HCT116 (cell line): Measurements from ENCODE around the gene AUTS2. TPM values are rescaled to one million over a fixed set of nuclear protein-coding genes. Genes with fewer than 3 reads are reported as not detected.

ENCODE experiments used
- ATAC-seq: fragments of 200-7000 bp; cut with Tn5 transposase; 2 replicates; pipeline ENCODE4 v1.9.1; 2020; ENCODE audit warnings: mild to moderate bottlenecking, moderate library complexity
- BruUV-seq: library from RNA; stranded (reverse); fragments of 400-500 nt; replicated peaks from 2 replicates; lab custom pipeline; 2021; lab: Mats Ljungman, UMichigan
- CTCF ChIA-PET: fragments of 300-600 bp; sonication (Branson Sonifier 250); formaldehyde crosslinking; loops from one replicate; lab custom pipeline; 2021; ENCODE audit warnings: antibody characterized with exemption; lab: Charles Lee
- POLR2A ChIA-PET: fragments of 300-600, 350-600 bp; sonication (Branson Sonifier 250); formaldehyde crosslinking; loops from one replicate; lab custom pipeline; 2021; ENCODE audit warnings: antibody characterized with exemption; lab: Charles Lee
- RAD21 ChIA-PET, 2 experiments: fragments of 300-600 bp; sonication (Branson Sonifier 250); formaldehyde crosslinking; loops; one replicate each; lab custom pipeline; 2023; ENCODE audit warnings: low total read pairs in 2 of 2; ENCODE audit not compliant: uncharacterized antibody in 2 of 2, unreplicated experiment in 2 of 2, low non-redundant PET in 1 of 2; lab: Charles Lee
- DNase-seq: peaks from one replicate; pipeline ENCODE4 v3.0.0-alpha.2; 2010; ENCODE audit warnings: low read depth, low spot score
- H2AFZ ChIP-seq: fragments of 200-600 bp; shearing (Covaris generic), sonication (generic); 2 replicates; pipeline ENCODE4 v1.6.1; 2017; ENCODE audit warnings: low read depth, mixed run types, mixed read lengths, antibody characterized with exemption, low read length; ENCODE audit not compliant: poor library complexity, severe bottlenecking
- H3K27ac ChIP-seq: 2 replicates; pipeline ENCODE4 v1.5.1; 2012; ENCODE audit warnings: low read depth, low read length
- H3K27me3 ChIP-seq: fragments of 200-600 bp; sonication (generic); 2 replicates; pipeline ENCODE4 v1.6.1; 2016; ENCODE audit warnings: mixed run types, low read length, mixed read lengths; ENCODE audit not compliant: insufficient read depth
- H3K36me3 ChIP-seq, 2 experiments: fragments of 200-500 bp in 1 of 2; fragments of 200-600 bp in 1 of 2; sonication (Bioruptor generic) in 1 of 2; sonication (generic) in 1 of 2; 2 replicates each; pipeline versions ENCODE4 v1.5.1 to v1.6.1; 2014 to 2016; ENCODE audit warnings: low read length in 2 of 2, inconsistent platforms in 1 of 2, mixed read lengths in 1 of 2, mixed run types in 1 of 2; ENCODE audit not compliant: insufficient read depth in 2 of 2, control insufficient read depth in 1 of 2
- H3K4me1 ChIP-seq, 2 experiments: fragments of 200-600 bp in 1 of 2; sonication (generic) in 1 of 2; 2 replicates each; pipeline versions ENCODE4 v1.5.1 to v1.6.1; 2012 to 2017; ENCODE audit warnings: low read length in 2 of 2, inconsistent platforms in 1 of 2, mild to moderate bottlenecking in 1 of 2, mixed read lengths in 1 of 2, mixed run types in 1 of 2, moderate library complexity in 1 of 2; ENCODE audit not compliant: insufficient read depth in 2 of 2, control insufficient read depth in 1 of 2
- H3K4me2 ChIP-seq: fragments of 200-600 bp; sonication (generic); 2 replicates; pipeline ENCODE4 v1.6.1; 2017; ENCODE audit warnings: mixed run types, low read length, mixed read lengths
- H3K4me3 ChIP-seq, 2 experiments: fragments of 200-600 bp in 1 of 2; sonication (generic) in 1 of 2; replicated peaks in 1 of 2; 2 replicates each; pipeline ENCODE4 v1.5.1; 2011 to 2016; ENCODE audit warnings: low read length in 2 of 2, control low read depth in 1 of 2, low read depth in 1 of 2, mild to moderate bottlenecking in 1 of 2, mixed read lengths in 1 of 2, mixed run types in 1 of 2
- H3K79me2 ChIP-seq: fragments of 200-600 bp; sonication (generic); 2 replicates; pipeline ENCODE4 v1.6.1; 2017; ENCODE audit warnings: mild to moderate bottlenecking, mixed run types, low read length, moderate library complexity, mixed read lengths; ENCODE audit not compliant: insufficient read depth
- H3K9ac ChIP-seq: fragments of 200-600 bp; sonication (generic); 2 replicates; pipeline ENCODE4 v1.6.1; 2016; ENCODE audit warnings: low read length, mixed read lengths
- H3K9me2 ChIP-seq: fragments of 200-600 bp; sonication (generic), shearing (Covaris generic); 2 replicates; pipeline ENCODE4 v1.6.1; 2017; ENCODE audit warnings: mixed run types, mild to moderate bottlenecking, moderate library complexity; ENCODE audit not compliant: insufficient read depth
- H3K9me3 ChIP-seq, 2 experiments: fragments of 200-500 bp in 1 of 2; fragments of 200-600 bp in 1 of 2; sonication (Bioruptor generic) in 1 of 2; sonication (generic) in 1 of 2; 2 replicates each; pipeline ENCODE4 v1.6.1; 2014 to 2017; ENCODE audit warnings: low read length in 2 of 2, mixed read lengths in 2 of 2, inconsistent platforms in 1 of 2, low read depth in 1 of 2, mild to moderate bottlenecking in 1 of 2, mixed run types in 1 of 2, moderate library complexity in 1 of 2; ENCODE audit not compliant: control insufficient read depth in 1 of 2, insufficient read depth in 1 of 2
- H4K20me1 ChIP-seq: fragments of 200-600 bp; sonication (generic), shearing (Covaris generic); 2 replicates; pipeline ENCODE4 v1.6.1; 2017; ENCODE audit warnings: mixed run types, mild to moderate bottlenecking, moderate library complexity; ENCODE audit not compliant: insufficient read depth
- ATF3 ChIP-seq: IDR thresholded peaks from 2 replicates; pipeline ENCODE4 v1.6.1; 2012
- CBX3 ChIP-seq: IDR thresholded peaks from 2 replicates; pipeline ENCODE4 v1.6.1; 2012; ENCODE audit warnings: low read depth
- CEBPB ChIP-seq: IDR thresholded peaks from 2 replicates; pipeline ENCODE4 v1.6.1; 2012; ENCODE audit warnings: low read depth
- CTCF ChIP-seq, 3 experiments: fragments of 200-600 bp in 1 of 3; sonication (generic) in 1 of 3; IDR thresholded peaks in 2 of 3; conservative IDR thresholded peaks in 1 of 3; 2 replicates each; pipeline ENCODE4 v1.5.1; 2012 to 2017; ENCODE audit warnings: low read depth in 2 of 3, low read length in 2 of 3, antibody characterized with exemption in 1 of 3, borderline replicate concordance in 1 of 3, control low read depth in 1 of 3, mild to moderate bottlenecking in 1 of 3, mixed read lengths in 1 of 3, mixed run types in 1 of 3, moderate library complexity in 1 of 3; ENCODE audit not compliant: insufficient read depth in 1 of 3
- EGR1 ChIP-seq: IDR thresholded peaks from 2 replicates; pipeline ENCODE4 v1.6.1; 2012; ENCODE audit warnings: low read depth
- EZH2phosphoT487 ChIP-seq: fragments of 200-600 bp; IDR thresholded peaks from 2 replicates; pipeline ENCODE4 v1.6.1; 2018; ENCODE audit warnings: antibody characterized with exemption, borderline replicate concordance
- FOSL1 ChIP-seq: IDR thresholded peaks from 2 replicates; pipeline ENCODE4 v1.6.1; 2012; ENCODE audit warnings: low read depth
- POLR2AphosphoS5 ChIP-seq: IDR thresholded peaks from 2 replicates; pipeline ENCODE4 v1.6.1; 2011; ENCODE audit warnings: mild to moderate bottlenecking, low read depth, low read length, moderate library complexity
- SP1 ChIP-seq: IDR thresholded peaks from 2 replicates; pipeline ENCODE4 v1.6.1; 2012; ENCODE audit warnings: low read depth
- TCF7L2 ChIP-seq: IDR thresholded peaks from 2 replicates; pipeline ENCODE4 v1.7.0; 2011; ENCODE audit warnings: borderline replicate concordance, inconsistent platforms; ENCODE audit not compliant: insufficient read depth, insufficient read length; ENCODE audit errors: extremely low read depth
- YY1 ChIP-seq: IDR thresholded peaks from 2 replicates; pipeline ENCODE4 v1.6.1; 2011; ENCODE audit warnings: low read length, low read depth, moderate library complexity, mild to moderate bottlenecking; ENCODE audit not compliant: insufficient replicate concordance; ENCODE audit errors: extremely low read depth
- ZFX ChIP-seq: fragments of 450-650 bp; IDR thresholded peaks from 2 replicates; pipeline ENCODE4 v1.6.1; 2017
- intact Hi-C: fragments of 100-400 bp; cut with micrococcal nuclease; formaldehyde crosslinking; loops from 2 replicates; pipeline ENCODE4 v1.10.0; 2022
- total RNA-seq: library from RNA; stranded (reverse); gene quantifications from one replicate; pipeline ENCODE4 v1.2.1, GENCODE V29; 2021; ENCODE audit not compliant: unreplicated experiment

AUTS2 gene
- total RNA-seq, 1 experiment from 2014 or later, result 0.93 TPM

GRCh38 chr7:70612811-70613210 lies 1014.5 kb downstream of the AUTS2 start:
- Histone ChIP-seq H3K9ac (no peak overlapping the region), H3K27me3 (no peaks in the 10 kb centered on the region), H4K20me1 (no peaks in the 10 kb centered on the region), H3K36me3 (no peaks in the 10 kb centered on the region), H3K4me2 (no peak overlapping the region), H3K27ac (no peak overlapping the region), H3K9me2 (no peaks in the 10 kb centered on the region), H3K4me3 (no peak overlapping the region), H3K79me2 (no peaks in the 10 kb centered on the region), H3K9me3 (peaks cover 14 to 23% of the 10 kb centered on the region in 2 experiments; a peak in 2 of 4 replicates), H3K4me1 (no peaks in the 10 kb centered on the region), H2AFZ (no peak overlapping the region)
- no peak for TF ChIP-seq POLR2AphosphoS5
- TF ChIP-seq ATF3, result no peak
- no peak for TF ChIP-seq CTCF (IDR thresholded peaks at IDR 0.05 in 2 of 3, conservative IDR thresholded peaks at IDR 0.05 in 1 of 3; ENCODE audit: borderline replicate concordance in 1 of 3, insufficient read depth in 1 of 3, low read depth in 2 of 3, low read length in 2 of 3)
- TF ChIP-seq YY1, result no peak
- no peak for TF ChIP-seq FOSL1
- intact Hi-C loops, result no loop called here
- DNase-seq, result no peak
- ChIA-PET POLR2A (no interaction called here), RAD21 (no interaction called here), CTCF (no interaction called here)
- ATAC-seq, result no peak
- no TSS peak for BruUV-seq

GRCh38 chr7:70614237-70615045 lies 1016.2 kb downstream of the AUTS2 start:
- Histone ChIP-seq H4K20me1 (no peaks in the 10 kb centered on the region), H3K36me3 (no peaks in the 10 kb centered on the region), H3K4me1 (no peaks in the 10 kb centered on the region), H3K9ac (no peak overlapping the region), H3K27ac (no peak overlapping the region), H3K27me3 (no peaks in the 10 kb centered on the region), H3K4me2 (no peak overlapping the region), H3K4me3 (no peak overlapping the region), H2AFZ (no peak overlapping the region), H3K9me2 (no peaks in the 10 kb centered on the region), H3K79me2 (no peaks in the 10 kb centered on the region), H3K9me3 (peaks cover 14 to 20% of the 10 kb centered on the region in 2 experiments; a peak in 2 of 4 replicates)
- POLR2A ChIA-PET, result no interaction called here
- intact Hi-C loops, result no loop called here
- BruUV-seq, result no TSS peak
- CTCF ChIA-PET, result no interaction called here
- ATAC-seq (no peak), DNase-seq (no peak)
- RAD21 ChIA-PET, result no interaction called here
- TF ChIP-seq EZH2phosphoT487, result no peak
- no peak for TF ChIP-seq FOSL1
- TF ChIP-seq TCF7L2, result no peak
- no peak for TF ChIP-seq EGR1
- TF ChIP-seq CBX3, result no peak
- no peak for TF ChIP-seq SP1
- TF ChIP-seq ZFX, result no peak
- TF ChIP-seq CEBPB, result no peak
- TF ChIP-seq CTCF (IDR thresholded peaks at IDR 0.05 in 2 of 3, conservative IDR thresholded peaks at IDR 0.05 in 1 of 3; ENCODE audit: borderline replicate concordance in 1 of 3, insufficient read depth in 1 of 3, low read depth in 2 of 3, low read length in 2 of 3), result no peak
